ENCODE results near the gene DDR1. TPM values are rescaled to one million over a fixed set of nuclear protein-coding genes. Genes with fewer than 3 reads are reported as not detected.
"Not testable (repeated sequence)": the region's sequence is repeated elsewhere in the genome, so short reads cannot be mapped to it uniquely, and the experiment has no call there.

Gene DDR1
- total RNA-seq, 1 experiment from 2014 or later: 115 TPM

DNA sequence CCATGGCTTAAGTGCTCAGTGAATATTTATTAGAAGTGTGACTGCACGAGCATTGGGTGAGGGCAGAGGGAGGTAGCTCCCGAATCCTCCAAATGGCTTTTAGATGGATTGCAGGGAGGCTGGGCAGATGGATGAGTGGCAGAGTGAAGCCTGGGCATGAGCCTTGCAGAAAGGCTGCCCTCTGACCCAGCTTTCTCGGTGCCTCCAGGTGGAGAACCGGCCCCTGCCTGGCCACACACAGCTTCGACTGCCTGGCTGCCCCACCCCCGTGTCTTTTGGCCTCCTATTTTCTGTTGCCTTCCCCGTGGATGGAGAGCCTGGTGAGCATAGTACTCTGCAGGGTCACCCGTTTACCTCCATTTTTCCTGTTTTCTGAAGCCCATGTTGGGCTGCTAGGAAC lies 33.2 kb downstream of the DDR1 start:
- Mint-ChIP-seq H3K27me3 (ENCODE audit: insufficient read depth, unreplicated experiment) (no peaks in the 10 kb centered on the region), H3K4me1 (ENCODE audit: low read depth, unreplicated experiment) (peaks cover 19% of the 10 kb centered on the region), H3K36me3 (ENCODE audit: insufficient read depth, unreplicated experiment) (peaks cover 16% of the 10 kb centered on the region), H3K27ac (ENCODE audit: unreplicated experiment) (no peak overlapping the region), H3K4me3 (ENCODE audit: unreplicated experiment) (no peak overlapping the region), H3K9me3 (ENCODE audit: unreplicated experiment) (no peaks in the 10 kb centered on the region)
- intact Hi-C loops (cut with micrococcal nuclease; ENCODE audit: unreplicated experiment): no loop called here
- no peak for DNase-seq
- Histone ChIP-seq H3K4me3 (ENCODE audit: low read depth, low read length) (no peak overlapping the region), H3K27me3 (replicated peaks; ENCODE audit: control insufficient read depth, insufficient read depth, low read length) (no peaks in the 10 kb centered on the region), H3K9me3 (no peaks in the 10 kb centered on the region), H3K4me1 (peaks cover 11% of the 10 kb centered on the region), H3K36me3 (ENCODE audit: control insufficient read depth, insufficient read depth, low read length) (peaks cover 2% of the 10 kb centered on the region; the same call in 1 of the 2 replicates)
- POLR2A ChIA-PET: no interaction called here
- CTCF ChIA-PET: interaction anchor here (0.5 to 2.7 kb wide), 3 partner anchors 15 to 163 kb away, joined by 3 to 54 read pairs (median 3); partner anchors contain the start of gene SFTA2
- TF ChIP-seq, protein P1, sequence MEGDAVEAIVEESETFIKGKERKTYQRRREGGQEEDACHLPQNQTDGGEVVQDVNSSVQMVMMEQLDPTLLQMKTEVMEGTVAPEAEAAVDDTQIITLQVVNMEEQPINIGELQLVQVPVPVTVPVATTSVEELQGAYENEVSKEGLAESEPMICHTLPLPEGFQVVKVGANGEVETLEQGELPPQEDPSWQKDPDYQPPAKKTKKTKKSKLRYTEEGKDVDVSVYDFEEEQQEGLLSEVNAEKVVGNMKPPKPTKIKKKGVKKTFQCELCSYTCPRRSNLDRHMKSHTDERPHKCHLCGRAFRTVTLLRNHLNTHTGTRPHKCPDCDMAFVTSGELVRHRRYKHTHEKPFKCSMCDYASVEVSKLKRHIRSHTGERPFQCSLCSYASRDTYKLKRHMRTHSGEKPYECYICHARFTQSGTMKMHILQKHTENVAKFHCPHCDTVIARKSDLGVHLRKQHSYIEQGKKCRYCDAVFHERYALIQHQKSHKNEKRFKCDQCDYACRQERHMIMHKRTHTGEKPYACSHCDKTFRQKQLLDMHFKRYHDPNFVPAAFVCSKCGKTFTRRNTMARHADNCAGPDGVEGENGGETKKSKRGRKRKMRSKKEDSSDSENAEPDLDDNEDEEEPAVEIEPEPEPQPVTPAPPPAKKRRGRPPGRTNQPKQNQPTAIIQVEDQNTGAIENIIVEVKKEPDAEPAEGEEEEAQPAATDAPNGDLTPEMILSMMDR (IDR thresholded peaks at IDR 0.05; ENCODE audit: insufficient read depth in 1 of 2, low read depth in 1 of 2, low read length in 1 of 2, severe bottlenecking in 1 of 2, unreplicated experiment in 1 of 2): no peak
- no TSS peak for BruUV-seq (replicated peaks)

DNA sequence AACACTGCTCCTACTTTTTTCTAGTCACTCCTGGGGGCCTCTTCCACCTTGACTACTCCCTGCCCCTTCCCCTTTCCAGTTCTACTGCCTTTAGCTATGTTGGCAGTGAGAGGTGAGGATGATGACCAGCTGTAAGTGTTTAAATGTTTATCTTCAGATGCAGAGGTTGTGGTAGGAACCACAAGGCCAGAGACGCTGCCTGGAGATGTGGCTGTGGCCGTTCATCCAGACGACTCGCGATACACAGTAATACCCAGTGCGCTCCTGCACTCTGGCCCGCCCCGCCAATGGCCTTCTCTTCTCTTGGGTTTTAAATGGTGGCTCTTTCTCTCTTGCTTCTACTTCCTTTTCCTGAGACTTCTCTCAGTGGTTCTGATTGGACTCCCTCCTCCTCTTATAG lies 34.4 kb downstream of the DDR1 start:
- H3K9me3 ChIP-seq: no peaks in the 10 kb centered on the region
- Mint-ChIP-seq H3K27me3 (ENCODE audit: insufficient read depth, unreplicated experiment) (no peaks in the 10 kb centered on the region), H3K4me1 (ENCODE audit: low read depth, unreplicated experiment) (peaks cover 20% of the 10 kb centered on the region), H3K9me3 (ENCODE audit: unreplicated experiment) (no peaks in the 10 kb centered on the region), H3K4me3 (ENCODE audit: unreplicated experiment) (no peak overlapping the region), H3K27ac (ENCODE audit: unreplicated experiment) (no peak overlapping the region), H3K36me3 (ENCODE audit: insufficient read depth, unreplicated experiment) (peaks cover 17% of the 10 kb centered on the region)
- DNase-seq: no peak
- intact Hi-C loops (cut with micrococcal nuclease; ENCODE audit: unreplicated experiment): no loop called here
- peaks cover 2% of the 10 kb centered on the region; the same call in 1 of the 2 replicates for H3K36me3 ChIP-seq (ENCODE audit: control insufficient read depth, insufficient read depth, low read length)
- peaks cover 11% of the 10 kb centered on the region for H3K4me1 ChIP-seq
- no TSS peak for BruUV-seq (replicated peaks)
- H3K4me3 ChIP-seq (ENCODE audit: low read depth, low read length): no peak overlapping the region
- TF ChIP-seq, protein P1 (IDR thresholded peaks at IDR 0.05; ENCODE audit: insufficient read depth in 1 of 2, low read depth in 1 of 2, low read length in 1 of 2, severe bottlenecking in 1 of 2, unreplicated experiment in 1 of 2): no peak
- CTCF ChIA-PET: interaction anchor here (0.6 to 0.9 kb wide), 4 partner anchors 24 to 161 kb away, joined by 3 to 6 read pairs (median 4); no protein-coding TSS in a partner anchor
- no peaks in the 10 kb centered on the region for H3K27me3 ChIP-seq (replicated peaks; ENCODE audit: control insufficient read depth, insufficient read depth, low read length)
- POLR2A ChIA-PET: no interaction called here

DNA sequence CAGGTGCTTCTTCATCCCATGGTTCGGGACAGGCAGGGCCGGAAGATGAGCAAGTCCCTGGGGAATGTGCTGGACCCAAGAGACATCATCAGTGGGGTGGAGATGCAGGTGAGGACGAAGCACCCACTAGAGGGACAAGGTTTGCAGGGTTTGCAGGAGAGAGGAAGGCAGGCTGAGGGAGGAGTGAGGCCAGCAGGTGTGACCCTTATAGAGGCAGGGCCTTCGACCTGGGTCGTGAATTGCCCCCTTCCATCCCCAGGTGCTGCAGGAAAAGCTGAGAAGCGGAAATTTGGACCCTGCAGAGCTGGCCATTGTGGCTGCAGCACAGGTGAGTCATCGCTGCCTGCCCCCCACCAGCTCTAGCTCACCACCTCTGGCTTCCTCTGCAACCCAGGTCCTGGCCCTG lies 38.1 kb downstream of the DDR1 start:
- Histone ChIP-seq H3K27me3 (replicated peaks; ENCODE audit: control insufficient read depth, insufficient read depth, low read length) (no peaks in the 10 kb centered on the region), H3K36me3 (ENCODE audit: control insufficient read depth, insufficient read depth, low read length) (no peaks in the 10 kb centered on the region), H3K4me3 (ENCODE audit: low read depth, low read length) (no peak overlapping the region), H3K9me3 (no peaks in the 10 kb centered on the region), H3K4me1 (no peaks in the 10 kb centered on the region)
- peaks cover 6% of the 10 kb centered on the region for H3K4me1 Mint-ChIP-seq (ENCODE audit: low read depth, unreplicated experiment)
- ChIA-PET CTCF (no interaction called here), POLR2A (no interaction called here)
- DNase-seq: no peak
- H3K9me3 Mint-ChIP-seq (ENCODE audit: unreplicated experiment): no peaks in the 10 kb centered on the region
- no TSS peak for BruUV-seq (replicated peaks)
- H3K27ac Mint-ChIP-seq (ENCODE audit: unreplicated experiment): peak overlapping the region; percentile 38
- H3K36me3 Mint-ChIP-seq (ENCODE audit: insufficient read depth, unreplicated experiment): peaks cover 20% of the 10 kb centered on the region
- H3K27me3 Mint-ChIP-seq (ENCODE audit: insufficient read depth, unreplicated experiment): no peaks in the 10 kb centered on the region
- intact Hi-C loops (cut with micrococcal nuclease; ENCODE audit: unreplicated experiment): no loop called here
- TF ChIP-seq, protein P1 (IDR thresholded peaks at IDR 0.05; ENCODE audit: insufficient read depth in 1 of 2, low read depth in 1 of 2, low read length in 1 of 2, severe bottlenecking in 1 of 2, unreplicated experiment in 1 of 2): no peak
- no peak overlapping the region for H3K4me3 Mint-ChIP-seq (ENCODE audit: unreplicated experiment)

DNA sequence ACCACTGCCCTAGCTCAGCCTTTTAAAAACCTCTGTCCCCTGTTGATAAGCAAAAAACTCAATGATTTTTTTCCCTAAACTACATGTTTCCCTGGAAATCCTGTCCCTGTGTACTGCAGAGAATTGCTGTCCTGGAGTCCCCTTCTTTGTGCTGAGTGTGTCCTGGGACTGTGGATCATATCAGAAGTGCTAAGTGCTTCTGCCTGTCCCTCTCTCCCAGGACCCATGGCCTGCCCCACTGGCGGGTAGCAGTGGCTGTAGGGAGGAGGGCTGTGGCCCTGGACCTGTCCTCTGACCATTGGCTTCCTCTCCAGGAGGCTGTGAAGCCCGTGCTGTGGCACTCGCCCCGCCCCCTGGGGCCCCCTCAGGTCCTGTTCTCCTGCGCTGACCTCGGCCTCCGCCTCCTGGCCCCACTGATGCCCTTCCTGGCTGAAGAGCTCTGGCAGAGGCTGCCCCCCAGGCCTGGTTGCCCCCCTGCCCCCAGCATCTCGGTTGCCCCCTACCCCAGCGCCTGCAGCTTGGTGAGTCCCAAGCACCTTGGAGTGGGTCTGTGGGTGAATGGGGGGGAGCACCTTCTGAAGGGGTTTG lies 39.8 kb downstream of the DDR1 start:
- H3K27me3 Mint-ChIP-seq (ENCODE audit: insufficient read depth, unreplicated experiment); BruUV-seq (replicated peaks); intact Hi-C loops (cut with micrococcal nuclease; ENCODE audit: unreplicated experiment); H3K4me3 ChIP-seq (ENCODE audit: low read depth, low read length); H3K4me1 Mint-ChIP-seq (ENCODE audit: low read depth, unreplicated experiment); POLR2A ChIA-PET; H3K27me3 ChIP-seq (replicated peaks; ENCODE audit: control insufficient read depth, insufficient read depth, low read length); H3K4me3 Mint-ChIP-seq (ENCODE audit: unreplicated experiment); H3K27ac Mint-ChIP-seq (ENCODE audit: unreplicated experiment); H3K9me3 ChIP-seq; DNase-seq; CTCF ChIA-PET; H3K36me3 ChIP-seq (ENCODE audit: control insufficient read depth, insufficient read depth, low read length); H3K4me1 ChIP-seq: not testable (repeated sequence)
- Mint-ChIP-seq H3K36me3 (ENCODE audit: insufficient read depth, unreplicated experiment) (peaks cover 20% of the 10 kb centered on the region), H3K9me3 (ENCODE audit: unreplicated experiment) (peaks cover 11% of the 10 kb centered on the region)

Data from Caco-2 (cell line).